Measurements from ENCODE around the gene EML3.
"Not testable (repeated sequence)": the region's sequence is repeated elsewhere in the genome, so short reads cannot be mapped to it uniquely, and the experiment has no call there.

EML3 gene

GRCh38 chr11:62569611-62570010 lies 43.0 kb downstream of the EML3 start:
- no peak for DNase-seq

- DNase-seq: no peak
Observed at GRCh38 chr11:62567018-62567633, 45.4 kb downstream of the EML3 start.

GRCh38 chr11:62566247-62566646 lies 46.3 kb downstream of the EML3 start:
- no peak for DNase-seq

- no peak for DNase-seq
Observed at GRCh38 chr11:62565100-62565802, 47.3 kb downstream of the EML3 start.

- DNase-seq: not testable (repeated sequence)
Observed at GRCh38 chr11:62561677-62562230, 50.8 kb downstream of the EML3 start.

- peak; percentile 81 for DNase-seq
Observed at GRCh38 chr11:62560566-62561103, 51.9 kb downstream of the EML3 start.

- DNase-seq: not testable (repeated sequence)
Observed at GRCh38 chr11:62559626-62560025, 52.9 kb downstream of the EML3 start.

- no peak for DNase-seq
Observed at GRCh38 chr11:62559204-62559603, 53.4 kb downstream of the EML3 start.

GRCh38 chr11:62558669-62559068 lies 53.9 kb downstream of the EML3 start:
- DNase-seq: no peak

GRCh38 chr11:62556875-62557631 lies 55.5 kb downstream of the EML3 start:
- no peak for DNase-seq

- peak; percentile 87 for DNase-seq
Observed at GRCh38 chr11:62556108-62556874, 56.3 kb downstream of the EML3 start.

- peak; percentile 87 for DNase-seq
Observed at GRCh38 chr11:62555464-62556107, 57.0 kb downstream of the EML3 start.

- DNase-seq: no peak
Observed at GRCh38 chr11:62554387-62555167, 58.0 kb downstream of the EML3 start.

- peak; percentile 70 for DNase-seq
Observed at GRCh38 chr11:62553839-62554361, 58.7 kb downstream of the EML3 start.

- DNase-seq: peak; percentile 82
Observed at GRCh38 chr11:62553080-62553838, 59.3 kb downstream of the EML3 start.

- DNase-seq: peak; percentile 52
Observed at GRCh38 chr11:62552485-62553079, 60.0 kb downstream of the EML3 start.
